Central memory CD8-positive, alpha-beta T cell (primary cell): ENCODE data around the gene TOX2.

Experiments used
- ATAC-seq: fragments of 150-1000 bp; cut with Tn5 transposase; replicated peaks from 2 replicates; pipeline ENCODE4 v1.10.0; 2022; ENCODE audit warnings: mild to moderate bottlenecking, moderate FRiP score, moderate number of reproducible peaks; ENCODE audit not compliant: poor library complexity, severe bottlenecking; ENCODE audit errors: extremely low read depth
- DNase-seq, 2 donors: peaks; one replicate each; pipeline ENCODE4 v3.0.0; 2021; ENCODE audit warnings: low spot score in 2 of 2
- H3K27ac Mint-ChIP-seq: one replicate; pipeline ENCODE4 v1.8.0; 2022; ENCODE audit warnings: low read depth, mild to moderate bottlenecking, moderate library complexity, mixed read lengths
- H3K27me3 Mint-ChIP-seq: one replicate; pipeline ENCODE4 v1.8.0; 2022; ENCODE audit warnings: mixed read lengths
- H3K36me3 Mint-ChIP-seq: one replicate; pipeline ENCODE4 v1.8.0; 2022; ENCODE audit warnings: mild to moderate bottlenecking, moderate library complexity, mixed read lengths; ENCODE audit not compliant: insufficient read depth
- H3K4me1 Mint-ChIP-seq: one replicate; pipeline ENCODE4 v1.8.0; 2022; ENCODE audit warnings: mixed read lengths
- H3K4me3 Mint-ChIP-seq: one replicate; pipeline ENCODE4 v1.8.0; 2022; ENCODE audit warnings: mild to moderate bottlenecking, moderate library complexity, mixed read lengths
- H3K9me3 Mint-ChIP-seq: one replicate; pipeline ENCODE4 v1.8.0; 2022; ENCODE audit warnings: mixed read lengths

Gene TOX2

DNA sequence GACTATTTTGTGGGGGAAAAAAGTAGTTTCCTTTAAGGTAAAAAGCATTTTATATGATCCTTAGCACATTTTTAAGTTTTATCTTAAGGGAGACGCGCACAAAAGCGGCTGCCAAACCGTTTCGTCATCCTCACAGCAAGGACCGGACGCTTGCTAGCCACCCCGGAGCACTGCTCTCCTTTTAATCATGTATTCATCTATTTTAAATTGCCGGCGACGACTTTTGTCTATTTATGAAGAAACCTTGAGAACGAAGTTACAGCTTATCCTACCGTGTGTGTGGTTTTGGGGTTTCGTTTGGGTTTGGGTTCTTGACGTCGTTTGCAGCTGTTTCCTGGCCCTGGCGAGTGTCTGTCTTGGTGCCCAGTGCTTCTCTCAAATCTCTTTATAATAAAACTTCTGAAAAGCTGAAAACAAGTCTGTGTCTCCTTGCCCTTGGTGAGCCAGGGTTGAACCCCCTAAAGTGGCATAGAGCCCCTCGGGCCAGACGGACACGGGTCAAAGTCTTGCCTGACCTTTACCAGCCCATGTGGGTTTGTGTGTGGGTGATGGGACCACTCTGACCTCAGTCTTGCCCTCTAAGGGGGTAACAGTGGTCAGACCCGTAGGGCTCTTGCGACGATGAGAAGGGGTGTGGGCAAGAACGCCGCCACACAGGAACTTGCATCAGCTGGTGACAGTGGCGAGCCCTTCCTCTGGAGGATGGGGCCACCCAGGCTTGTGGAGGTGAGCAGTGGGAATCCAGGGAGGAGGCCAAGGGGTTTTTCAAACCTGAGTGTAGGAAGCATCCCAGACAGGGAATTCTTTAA is 154.8 kb downstream of the TOX2 start:
- H3K4me3 Mint-ChIP-seq, result peak overlapping the region; percentile 80
- H3K9me3 Mint-ChIP-seq, result no peaks in the 10 kb centered on the region
- DNase-seq (peak; percentile 50 to 79), ATAC-seq (peak; percentile 77)
- H3K36me3 Mint-ChIP-seq, result peaks cover 15% of the 10 kb centered on the region
- peak overlapping the region; percentile 96 for H3K27ac Mint-ChIP-seq
- H3K27me3 Mint-ChIP-seq, result no peaks in the 10 kb centered on the region
- peaks cover 36% of the 10 kb centered on the region for H3K4me1 Mint-ChIP-seq

GRCh38 chr20:44070139-44070900 is 155.7 kb downstream of the TOX2 start:
- Mint-ChIP-seq H3K27ac (peak overlapping the region; percentile 96), H3K4me1 (peaks cover 44% of the 10 kb centered on the region), H3K9me3 (no peaks in the 10 kb centered on the region), H3K36me3 (peaks cover 15% of the 10 kb centered on the region), H3K27me3 (no peaks in the 10 kb centered on the region), H3K4me3 (peak overlapping the region; percentile 80)
- DNase-seq (peak; percentile 35 to 67), ATAC-seq (peak; percentile 64)

- Mint-ChIP-seq H3K27me3 (no peaks in the 10 kb centered on the region), H3K27ac (peak overlapping the region; percentile 96), H3K4me1 (peaks cover 47% of the 10 kb centered on the region), H3K4me3 (peak overlapping the region; percentile 80), H3K36me3 (peaks cover 15% of the 10 kb centered on the region), H3K9me3 (no peaks in the 10 kb centered on the region)
- ATAC-seq, result no peak
- DNase-seq, result no peak
These were observed 156.4 kb downstream of the TOX2 start for GRCh38 chr20:44071057-44071456.

- peak overlapping the region; percentile 57 for H3K4me3 Mint-ChIP-seq
- H3K27me3 Mint-ChIP-seq, result no peaks in the 10 kb centered on the region
- H3K9me3 Mint-ChIP-seq, result no peaks in the 10 kb centered on the region
- ATAC-seq (no peak), DNase-seq (no peak)
- peak overlapping the region; percentile 27 for H3K27ac Mint-ChIP-seq
- H3K36me3 Mint-ChIP-seq, result peaks cover 15% of the 10 kb centered on the region
- peaks cover 47% of the 10 kb centered on the region for H3K4me1 Mint-ChIP-seq
These were observed 157.0 kb downstream of the TOX2 start for GRCh38 chr20:44071526-44072111.

DNA sequence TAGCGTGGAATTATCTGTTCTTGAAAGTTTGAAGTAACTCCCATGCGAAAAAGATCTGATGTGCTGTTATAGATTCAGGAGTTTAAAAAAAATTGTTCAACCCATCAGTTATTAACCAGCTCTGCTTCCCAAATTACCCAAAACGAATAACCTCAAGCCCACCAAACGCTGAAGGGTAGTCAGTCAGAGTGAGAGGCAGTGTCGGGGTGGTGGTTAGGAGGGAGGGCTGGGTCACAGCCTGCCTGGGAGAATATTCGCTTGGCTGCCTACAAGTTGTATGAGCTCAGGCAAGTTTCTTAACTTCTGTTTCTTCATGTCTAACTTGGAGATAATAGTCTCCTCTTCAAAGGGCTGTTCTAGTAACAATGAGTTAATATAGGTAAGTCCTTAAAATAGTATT is 157.7 kb downstream of the TOX2 start:
- peaks cover 47% of the 10 kb centered on the region for H3K4me1 Mint-ChIP-seq
- peaks cover 13% of the 10 kb centered on the region for H3K36me3 Mint-ChIP-seq
- ATAC-seq (no peak), DNase-seq (no peak)
- no peak overlapping the region for H3K4me3 Mint-ChIP-seq
- no peaks in the 10 kb centered on the region for H3K27me3 Mint-ChIP-seq
- H3K9me3 Mint-ChIP-seq, result no peaks in the 10 kb centered on the region
- peak overlapping the region; percentile 27 for H3K27ac Mint-ChIP-seq

GRCh38 chr20:44073011-44073674 is 158.5 kb downstream of the TOX2 start:
- H3K4me3 Mint-ChIP-seq, result no peak overlapping the region
- H3K4me1 Mint-ChIP-seq, result peaks cover 41% of the 10 kb centered on the region

GRCh38 chr20:44073675-44074071 is 159.0 kb downstream of the TOX2 start:
- Mint-ChIP-seq H3K36me3 (peaks cover 12% of the 10 kb centered on the region), H3K27me3 (no peaks in the 10 kb centered on the region), H3K9me3 (no peaks in the 10 kb centered on the region), H3K27ac (no peak overlapping the region), H3K4me1 (peaks cover 37% of the 10 kb centered on the region), H3K4me3 (no peak overlapping the region)
- DNase-seq (peak in 1 of 2 donors; percentile 9), ATAC-seq (no peak)

More at GRCh38 chr20:44073011-44073674, 158.5 kb downstream of the TOX2 start:
- no peak overlapping the region for H3K27ac Mint-ChIP-seq
- DNase-seq, result peak in 1 of 2 donors; percentile 11
- peaks cover 12% of the 10 kb centered on the region for H3K36me3 Mint-ChIP-seq
- ATAC-seq, result no peak
- no peaks in the 10 kb centered on the region for H3K27me3 Mint-ChIP-seq
- no peaks in the 10 kb centered on the region for H3K9me3 Mint-ChIP-seq

DNA sequence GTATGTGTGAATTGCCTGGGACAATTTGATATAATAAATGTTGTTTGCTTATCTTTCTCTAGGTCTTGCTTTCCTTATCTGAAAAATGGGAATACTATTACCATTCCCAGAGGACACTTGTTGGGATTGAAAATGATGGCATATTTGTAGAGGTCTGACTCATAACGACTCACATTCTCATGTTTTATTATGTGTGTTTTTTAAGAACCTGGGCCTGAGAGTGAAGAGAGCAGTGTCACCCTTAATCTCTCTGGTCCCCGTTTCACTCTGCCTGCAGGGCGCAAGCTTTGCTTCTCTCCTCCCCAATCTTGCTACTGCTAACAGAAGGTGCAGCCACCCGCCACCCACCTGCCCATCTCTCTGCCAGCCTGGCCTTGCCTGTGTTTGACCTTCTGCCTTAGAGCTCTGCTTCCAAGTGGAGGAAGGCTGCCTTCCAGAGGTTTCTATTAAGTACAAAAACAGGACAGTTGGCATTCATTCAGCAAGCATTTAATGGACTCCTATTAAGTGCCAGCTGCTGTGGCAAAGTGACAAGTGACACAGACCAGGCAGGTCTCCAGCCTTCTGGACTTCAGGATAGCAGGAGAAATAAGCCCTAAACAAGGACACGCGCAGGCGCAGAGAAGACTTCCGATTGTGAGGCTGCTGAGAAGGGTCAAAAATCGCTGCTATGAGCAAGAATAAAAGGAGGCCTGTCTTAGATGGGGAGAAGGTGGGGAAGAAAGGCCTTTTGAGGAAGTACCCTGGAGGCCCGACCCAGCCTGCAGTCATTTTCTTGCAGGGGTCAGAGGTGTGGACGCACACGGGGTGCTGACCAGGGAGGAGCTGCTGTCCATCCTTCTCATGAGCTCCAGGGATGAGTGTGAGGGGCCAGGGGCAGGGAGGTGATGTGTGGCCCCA is 159.8 kb downstream of the TOX2 start:
- H3K4me1 Mint-ChIP-seq, result peaks cover 32% of the 10 kb centered on the region
- ATAC-seq (no peak), DNase-seq (no peak)
- no peak overlapping the region for H3K4me3 Mint-ChIP-seq
- H3K27me3 Mint-ChIP-seq, result no peaks in the 10 kb centered on the region
- no peak overlapping the region for H3K27ac Mint-ChIP-seq
- H3K36me3 Mint-ChIP-seq, result peaks cover 5% of the 10 kb centered on the region
- no peaks in the 10 kb centered on the region for H3K9me3 Mint-ChIP-seq

GRCh38 chr20:44075191-44075949 is 160.7 kb downstream of the TOX2 start:
- no peaks in the 10 kb centered on the region for H3K27me3 Mint-ChIP-seq
- ATAC-seq, result no peak
- DNase-seq, result no peak
- H3K4me1 Mint-ChIP-seq, result peaks cover 25% of the 10 kb centered on the region
- H3K9me3 Mint-ChIP-seq, result no peaks in the 10 kb centered on the region
- no peak overlapping the region for H3K4me3 Mint-ChIP-seq
- no peaks in the 10 kb centered on the region for H3K36me3 Mint-ChIP-seq
- no peak overlapping the region for H3K27ac Mint-ChIP-seq

DNA sequence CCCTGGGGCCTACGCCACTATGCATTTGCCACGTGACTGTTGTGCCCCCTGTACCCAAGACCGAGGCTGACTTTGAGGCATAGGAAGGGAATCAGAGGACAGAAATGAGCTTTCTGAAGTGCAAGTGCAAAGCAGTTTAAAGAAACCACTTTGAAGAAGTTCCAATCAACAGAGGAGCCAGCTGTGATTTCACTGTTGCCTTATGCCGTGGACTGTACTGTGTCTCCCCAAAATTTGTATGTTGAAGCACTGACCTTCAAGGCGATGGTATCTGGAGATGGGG is 161.2 kb downstream of the TOX2 start:
- no peaks in the 10 kb centered on the region for H3K27me3 Mint-ChIP-seq
- H3K4me3 Mint-ChIP-seq, result no peak overlapping the region
- DNase-seq, result no peak
- H3K9me3 Mint-ChIP-seq, result no peaks in the 10 kb centered on the region
- H3K4me1 Mint-ChIP-seq, result peaks cover 27% of the 10 kb centered on the region
- no peak overlapping the region for H3K27ac Mint-ChIP-seq
- no peaks in the 10 kb centered on the region for H3K36me3 Mint-ChIP-seq
- no peak for ATAC-seq

DNA sequence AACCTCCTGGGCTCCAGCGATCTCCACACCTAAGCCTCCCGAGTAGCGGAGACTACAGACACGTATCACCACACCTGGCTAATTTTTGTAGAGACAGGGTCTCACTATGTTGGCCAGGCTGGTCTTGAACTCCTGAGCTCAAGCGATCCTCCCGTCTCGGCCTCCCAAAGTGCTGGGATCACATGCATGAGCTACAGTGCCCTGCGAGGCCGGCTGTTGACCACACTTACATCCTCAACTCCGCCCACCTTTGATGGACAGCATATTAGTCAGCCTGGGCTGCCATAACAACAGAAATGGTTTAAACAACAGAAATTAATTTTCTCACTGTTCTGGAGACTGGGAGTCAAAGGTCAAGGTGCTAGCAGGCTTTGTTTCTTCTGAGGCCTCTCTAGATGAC is 164.6 kb downstream of the TOX2 start:
- H3K27ac Mint-ChIP-seq, result peak overlapping the region; percentile 48
- H3K9me3 Mint-ChIP-seq, result no peaks in the 10 kb centered on the region
- ATAC-seq, result no peak

More for the DNA sequence above, 164.6 kb downstream of the TOX2 start:
- DNase-seq, result no peak
- no peaks in the 10 kb centered on the region for H3K36me3 Mint-ChIP-seq
- peaks cover 20% of the 10 kb centered on the region for H3K4me1 Mint-ChIP-seq
- no peaks in the 10 kb centered on the region for H3K27me3 Mint-ChIP-seq
- no peak overlapping the region for H3K4me3 Mint-ChIP-seq
